Spleen (tissue), 7 donors: ENCODE measurements around the gene SSH2.

Experiments
- CTCF ChIP-seq, 11 experiments: fragments of 200-600 bp in 7 of 11; fragments of 450-650 bp in 4 of 11; sonication (generic) in 4 of 11; IDR thresholded peaks in 8 of 11; conservative IDR thresholded peaks in 3 of 11; 1 replicate in 7 of 11; 2 replicates in 4 of 11; pipeline versions ENCODE4 v1.4.0 to v1.8.0; 2016 to 2021; ENCODE audit warnings: antibody characterized with exemption in 11 of 11, inconsistent platforms in 4 of 11, mild to moderate bottlenecking in 1 of 11
- POLR2A ChIP-seq, 3 donors: fragments of 450-650 bp; IDR thresholded peaks; one replicate each; pipeline ENCODE4 v1.5.1; 2017; ENCODE audit warnings: antibody characterized with exemption in 3 of 3, mild to moderate bottlenecking in 1 of 3
- donor health status: DM: no; HTN: no; CAD: no; lungs with moderate emphysema.
- donor health status: DM: no; HTN: no; CAD: no.
- donor health status: DM: no; HTN: no; CAD: no.

DNA sequence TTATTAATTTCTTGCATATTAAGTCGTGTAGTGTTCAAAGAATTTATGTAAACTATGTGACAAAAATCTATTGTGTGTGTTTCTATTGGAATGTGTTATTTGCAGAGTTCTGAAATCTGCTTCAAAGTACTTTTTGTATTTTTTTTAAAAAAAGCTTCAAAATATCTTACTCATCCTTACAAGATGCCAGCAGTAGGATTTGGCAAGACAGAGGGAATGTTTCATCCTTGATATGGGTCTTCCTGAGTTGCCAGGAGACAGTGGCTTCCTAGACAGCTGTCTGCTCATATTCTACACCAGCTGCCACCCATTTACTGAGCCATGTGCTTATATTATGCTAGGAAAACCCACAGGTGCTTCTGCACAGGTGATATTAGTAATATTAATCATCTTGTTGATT lies 47.8 kb upstream of the SSH2 start:
- TF ChIP-seq CTCF (IDR thresholded peaks at IDR 0.05 in 8 of 11, conservative IDR thresholded peaks at IDR 0.05 in 3 of 11) (no peak), POLR2A (IDR thresholded peaks at IDR 0.05) (no peak)
